ENCODE data around the gene JADE2.

DNA sequence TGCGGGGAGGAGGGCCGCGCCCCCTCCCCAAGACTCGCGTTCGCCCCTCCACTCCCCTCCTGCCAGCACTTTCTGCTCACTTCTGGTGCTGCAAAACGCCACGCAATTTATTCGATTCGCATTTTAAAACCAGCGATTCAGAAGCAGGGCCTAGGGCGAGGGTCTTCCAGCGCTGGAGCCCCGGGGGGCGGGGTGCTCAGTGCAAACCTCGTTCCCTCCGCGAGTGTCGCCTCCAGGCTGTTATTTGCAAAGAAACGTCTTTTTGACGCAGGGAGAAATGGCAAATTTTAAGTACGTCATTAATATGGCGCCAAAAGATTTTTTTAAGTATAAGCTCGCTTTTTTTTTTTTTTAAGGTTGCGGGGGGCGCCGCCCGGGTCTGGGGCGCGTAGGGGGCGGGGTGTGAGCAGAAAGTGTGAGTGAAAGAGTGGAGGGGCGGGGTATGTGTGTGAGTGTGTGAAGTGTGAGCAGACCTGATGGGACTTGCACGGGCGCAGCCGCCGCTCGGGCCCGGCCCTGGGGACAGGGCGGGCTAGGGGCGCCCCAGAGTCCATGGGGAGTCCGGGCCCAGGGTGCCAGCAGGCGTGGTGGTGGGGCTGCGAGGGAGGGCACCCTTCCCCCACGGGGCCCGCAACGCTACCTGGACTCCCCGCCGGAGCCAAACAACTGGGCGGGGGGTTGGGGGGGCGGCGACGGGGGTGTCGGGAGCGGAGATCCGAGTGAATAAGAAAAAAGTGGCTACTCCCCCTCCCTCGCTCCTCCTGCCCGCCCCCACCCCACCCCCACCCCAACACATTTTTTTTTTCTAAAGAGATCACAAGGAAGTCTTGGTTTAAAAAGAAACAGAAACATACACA is at the start of gene JADE2:
- TF ChIP-seq TAF1 (conservative IDR thresholded peaks at IDR 0.05) (peak; percentile 36), JUND (IDR thresholded peaks at IDR 0.05) (no peak), SP1 (IDR thresholded peaks at IDR 0.05) (no peak), RAD21 (IDR thresholded peaks at IDR 0.05) (no peak), HNF4A (conservative IDR thresholded peaks at IDR 0.05) (no peak), EGR1 (IDR thresholded peaks at IDR 0.05; ENCODE audit: low read depth in 2 of 2) (no peak)
- TF ChIP-seq, protein P1, sequence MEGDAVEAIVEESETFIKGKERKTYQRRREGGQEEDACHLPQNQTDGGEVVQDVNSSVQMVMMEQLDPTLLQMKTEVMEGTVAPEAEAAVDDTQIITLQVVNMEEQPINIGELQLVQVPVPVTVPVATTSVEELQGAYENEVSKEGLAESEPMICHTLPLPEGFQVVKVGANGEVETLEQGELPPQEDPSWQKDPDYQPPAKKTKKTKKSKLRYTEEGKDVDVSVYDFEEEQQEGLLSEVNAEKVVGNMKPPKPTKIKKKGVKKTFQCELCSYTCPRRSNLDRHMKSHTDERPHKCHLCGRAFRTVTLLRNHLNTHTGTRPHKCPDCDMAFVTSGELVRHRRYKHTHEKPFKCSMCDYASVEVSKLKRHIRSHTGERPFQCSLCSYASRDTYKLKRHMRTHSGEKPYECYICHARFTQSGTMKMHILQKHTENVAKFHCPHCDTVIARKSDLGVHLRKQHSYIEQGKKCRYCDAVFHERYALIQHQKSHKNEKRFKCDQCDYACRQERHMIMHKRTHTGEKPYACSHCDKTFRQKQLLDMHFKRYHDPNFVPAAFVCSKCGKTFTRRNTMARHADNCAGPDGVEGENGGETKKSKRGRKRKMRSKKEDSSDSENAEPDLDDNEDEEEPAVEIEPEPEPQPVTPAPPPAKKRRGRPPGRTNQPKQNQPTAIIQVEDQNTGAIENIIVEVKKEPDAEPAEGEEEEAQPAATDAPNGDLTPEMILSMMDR (IDR thresholded peaks at IDR 0.05; ENCODE audit: low read depth, low read length, missing input control) = no peak
- TF ChIP-seq, protein P2, sequence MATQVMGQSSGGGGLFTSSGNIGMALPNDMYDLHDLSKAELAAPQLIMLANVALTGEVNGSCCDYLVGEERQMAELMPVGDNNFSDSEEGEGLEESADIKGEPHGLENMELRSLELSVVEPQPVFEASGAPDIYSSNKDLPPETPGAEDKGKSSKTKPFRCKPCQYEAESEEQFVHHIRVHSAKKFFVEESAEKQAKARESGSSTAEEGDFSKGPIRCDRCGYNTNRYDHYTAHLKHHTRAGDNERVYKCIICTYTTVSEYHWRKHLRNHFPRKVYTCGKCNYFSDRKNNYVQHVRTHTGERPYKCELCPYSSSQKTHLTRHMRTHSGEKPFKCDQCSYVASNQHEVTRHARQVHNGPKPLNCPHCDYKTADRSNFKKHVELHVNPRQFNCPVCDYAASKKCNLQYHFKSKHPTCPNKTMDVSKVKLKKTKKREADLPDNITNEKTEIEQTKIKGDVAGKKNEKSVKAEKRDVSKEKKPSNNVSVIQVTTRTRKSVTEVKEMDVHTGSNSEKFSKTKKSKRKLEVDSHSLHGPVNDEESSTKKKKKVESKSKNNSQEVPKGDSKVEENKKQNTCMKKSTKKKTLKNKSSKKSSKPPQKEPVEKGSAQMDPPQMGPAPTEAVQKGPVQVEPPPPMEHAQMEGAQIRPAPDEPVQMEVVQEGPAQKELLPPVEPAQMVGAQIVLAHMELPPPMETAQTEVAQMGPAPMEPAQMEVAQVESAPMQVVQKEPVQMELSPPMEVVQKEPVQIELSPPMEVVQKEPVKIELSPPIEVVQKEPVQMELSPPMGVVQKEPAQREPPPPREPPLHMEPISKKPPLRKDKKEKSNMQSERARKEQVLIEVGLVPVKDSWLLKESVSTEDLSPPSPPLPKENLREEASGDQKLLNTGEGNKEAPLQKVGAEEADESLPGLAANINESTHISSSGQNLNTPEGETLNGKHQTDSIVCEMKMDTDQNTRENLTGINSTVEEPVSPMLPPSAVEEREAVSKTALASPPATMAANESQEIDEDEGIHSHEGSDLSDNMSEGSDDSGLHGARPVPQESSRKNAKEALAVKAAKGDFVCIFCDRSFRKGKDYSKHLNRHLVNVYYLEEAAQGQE (IDR thresholded peaks at IDR 0.05) = no peak
- TF ChIP-seq, protein P3, sequence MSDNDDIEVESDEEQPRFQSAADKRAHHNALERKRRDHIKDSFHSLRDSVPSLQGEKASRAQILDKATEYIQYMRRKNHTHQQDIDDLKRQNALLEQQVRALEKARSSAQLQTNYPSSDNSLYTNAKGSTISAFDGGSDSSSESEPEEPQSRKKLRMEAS (IDR thresholded peaks at IDR 0.05) = no peak
- TF ChIP-seq, protein P4, sequence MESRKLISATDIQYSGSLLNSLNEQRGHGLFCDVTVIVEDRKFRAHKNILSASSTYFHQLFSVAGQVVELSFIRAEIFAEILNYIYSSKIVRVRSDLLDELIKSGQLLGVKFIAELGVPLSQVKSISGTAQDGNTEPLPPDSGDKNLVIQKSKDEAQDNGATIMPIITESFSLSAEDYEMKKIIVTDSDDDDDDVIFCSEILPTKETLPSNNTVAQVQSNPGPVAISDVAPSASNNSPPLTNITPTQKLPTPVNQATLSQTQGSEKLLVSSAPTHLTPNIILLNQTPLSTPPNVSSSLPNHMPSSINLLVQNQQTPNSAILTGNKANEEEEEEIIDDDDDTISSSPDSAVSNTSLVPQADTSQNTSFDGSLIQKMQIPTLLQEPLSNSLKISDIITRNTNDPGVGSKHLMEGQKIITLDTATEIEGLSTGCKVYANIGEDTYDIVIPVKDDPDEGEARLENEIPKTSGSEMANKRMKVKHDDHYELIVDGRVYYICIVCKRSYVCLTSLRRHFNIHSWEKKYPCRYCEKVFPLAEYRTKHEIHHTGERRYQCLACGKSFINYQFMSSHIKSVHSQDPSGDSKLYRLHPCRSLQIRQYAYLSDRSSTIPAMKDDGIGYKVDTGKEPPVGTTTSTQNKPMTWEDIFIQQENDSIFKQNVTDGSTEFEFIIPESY (IDR thresholded peaks at IDR 0.05) = peak; percentile 39
- TF ChIP-seq, protein P5, sequence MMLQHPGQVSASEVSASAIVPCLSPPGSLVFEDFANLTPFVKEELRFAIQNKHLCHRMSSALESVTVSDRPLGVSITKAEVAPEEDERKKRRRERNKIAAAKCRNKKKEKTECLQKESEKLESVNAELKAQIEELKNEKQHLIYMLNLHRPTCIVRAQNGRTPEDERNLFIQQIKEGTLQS (IDR thresholded peaks at IDR 0.05) = no peak

Data from liver (tissue), 3 donors.